HEK293T (cell line): ENCODE measurements around the gene HYAL3.
A peak's percentile ranks its signal among the peaks of the same experiment; 100 is the strongest.

Source experiments
- CTCF ChIA-PET: fragments of 350-600 bp; formaldehyde crosslinking; extraction: SDS; loops from one replicate; lab custom pipeline; 2021; ENCODE audit warnings: antibody characterized with exemption, inconsistent platforms; lab: Yijun Ruan, JAX
- POLR2A ChIA-PET: fragments of 350-600 bp; formaldehyde crosslinking; extraction: SDS; loops from one replicate; lab custom pipeline; 2020; ENCODE audit warnings: antibody characterized with exemption, inconsistent platforms; lab: Yijun Ruan, JAX
- DNase-seq: peaks from one replicate; pipeline ENCODE4 v3.0.0; 2012; ENCODE audit warnings: mixed read lengths; ENCODE audit errors: extremely low spot score
- ARNT ChIP-seq: fragments of 450-650 bp; IDR thresholded peaks from 2 replicates; pipeline ENCODE4 v1.6.1; 2017; ENCODE audit warnings: mild to moderate bottlenecking
- BHLHE40 ChIP-seq: fragments of 450-650 bp; IDR thresholded peaks from 2 replicates; pipeline ENCODE4 v1.6.1; 2016; ENCODE audit warnings: mild to moderate bottlenecking, moderate library complexity, borderline replicate concordance
- CTBP1 ChIP-seq: fragments of 450-650 bp; IDR thresholded peaks from 2 replicates; pipeline ENCODE4 v1.6.1; 2016; ENCODE audit warnings: borderline replicate concordance
- ELF4 ChIP-seq: fragments of 450-650 bp; IDR thresholded peaks from 2 replicates; pipeline ENCODE4 v1.6.1; 2017; ENCODE audit warnings: antibody characterized with exemption
- FOXA1 ChIP-seq: fragments of 450-650 bp; IDR thresholded peaks from 2 replicates; pipeline ENCODE4 v1.6.1; 2016; ENCODE audit warnings: mild to moderate bottlenecking
- FOXK2 ChIP-seq: fragments of 450-650 bp; IDR thresholded peaks from 2 replicates; pipeline ENCODE4 v1.6.1; 2016; ENCODE audit warnings: mild to moderate bottlenecking
- FOXM1 ChIP-seq: fragments of 450-650 bp; IDR thresholded peaks from 2 replicates; pipeline ENCODE4 v1.6.1; 2017; ENCODE audit warnings: mild to moderate bottlenecking, borderline replicate concordance
- HDGF ChIP-seq: fragments of 450-650 bp; IDR thresholded peaks from 2 replicates; pipeline ENCODE4 v1.6.1; 2017; ENCODE audit warnings: antibody characterized with exemption, borderline replicate concordance
- L3MBTL2 ChIP-seq: fragments of 450-650 bp; conservative IDR thresholded peaks from 2 replicates; pipeline ENCODE4 v1.6.1; 2016; ENCODE audit warnings: mild to moderate bottlenecking
- LEF1 ChIP-seq: fragments of 450-650 bp; IDR thresholded peaks from 2 replicates; pipeline ENCODE4 v1.6.1; 2017; ENCODE audit warnings: mild to moderate bottlenecking, borderline replicate concordance
- NFRKB ChIP-seq: fragments of 450-650 bp; IDR thresholded peaks from 2 replicates; pipeline ENCODE4 v1.6.1; 2016; ENCODE audit warnings: mild to moderate bottlenecking, moderate library complexity
- SP1 ChIP-seq: fragments of 450-650 bp; IDR thresholded peaks from 2 replicates; pipeline ENCODE4 v1.6.1; 2017
- SUZ12 ChIP-seq: fragments of 450-650 bp; IDR thresholded peaks from 2 replicates; pipeline ENCODE4 v1.6.1; 2016; ENCODE audit warnings: mild to moderate bottlenecking
- TARDBP ChIP-seq: fragments of 450-650 bp; IDR thresholded peaks from 2 replicates; pipeline ENCODE4 v1.6.1; 2016
- ZNF384 ChIP-seq: fragments of 450-650 bp; IDR thresholded peaks from 2 replicates; pipeline ENCODE4 v1.6.1; 2016
- TF ChIP-seq, protein P1 (sequence below): fragments of 450-650 bp; IDR thresholded peaks from 2 replicates; pipeline ENCODE4 v1.6.1; 2016

Gene HYAL3

DNA sequence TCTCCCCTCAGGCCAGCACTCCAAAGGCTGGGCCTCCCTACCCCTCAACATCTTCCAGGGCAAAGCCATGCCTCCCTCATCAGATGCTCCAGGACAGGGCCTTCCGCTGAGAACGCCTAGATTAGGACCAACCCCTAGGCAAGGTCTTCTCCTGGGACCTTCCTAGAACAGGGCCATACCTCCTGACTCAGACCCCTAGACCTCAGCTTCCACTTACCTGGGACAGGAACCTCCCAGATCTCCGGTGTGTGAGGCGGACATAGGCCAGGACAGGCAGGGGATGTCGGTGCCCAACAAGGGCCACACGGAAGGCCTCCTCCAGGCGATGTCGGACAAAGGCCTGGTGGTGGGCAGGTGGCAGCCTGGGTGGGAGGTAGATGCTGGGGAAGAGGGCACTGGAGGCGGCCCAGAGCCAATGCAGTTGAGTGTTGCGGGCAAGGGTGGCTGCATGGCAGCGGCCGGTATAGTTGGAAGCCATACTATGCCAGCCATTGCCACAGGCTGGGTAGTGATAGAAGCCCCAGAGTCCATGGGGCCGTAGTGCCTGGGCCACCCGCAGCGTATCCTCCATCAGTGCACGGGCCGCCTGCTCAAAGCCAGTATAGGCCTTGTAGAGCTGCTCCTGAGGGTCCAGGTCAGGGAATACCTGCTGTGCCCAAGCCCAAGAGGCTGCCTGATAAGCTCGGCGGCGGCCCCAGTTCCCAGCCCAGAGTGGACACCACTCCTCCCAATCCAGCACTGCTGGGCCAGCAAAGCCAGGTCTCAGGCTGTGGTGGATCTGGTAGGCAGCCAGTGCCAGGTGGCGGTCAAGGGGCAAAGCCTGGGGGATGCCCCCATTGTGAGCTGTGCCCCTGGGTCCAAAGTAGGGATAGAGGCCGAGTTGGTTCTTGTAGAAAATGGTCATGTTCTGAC, 4.5 kb downstream of the HYAL3 start:
- POLR2A ChIA-PET = interaction anchor here (1.0 to 2.5 kb wide), 3 partner anchors 10 to 508 kb away, joined by 3 to 12 read pairs (median 4); partner anchors contain the start of gene IP6K1
- CTCF ChIA-PET = no interaction called here
- no peak for DNase-seq
- no peak for TF ChIP-seq ARNT
- TF ChIP-seq, protein P1, sequence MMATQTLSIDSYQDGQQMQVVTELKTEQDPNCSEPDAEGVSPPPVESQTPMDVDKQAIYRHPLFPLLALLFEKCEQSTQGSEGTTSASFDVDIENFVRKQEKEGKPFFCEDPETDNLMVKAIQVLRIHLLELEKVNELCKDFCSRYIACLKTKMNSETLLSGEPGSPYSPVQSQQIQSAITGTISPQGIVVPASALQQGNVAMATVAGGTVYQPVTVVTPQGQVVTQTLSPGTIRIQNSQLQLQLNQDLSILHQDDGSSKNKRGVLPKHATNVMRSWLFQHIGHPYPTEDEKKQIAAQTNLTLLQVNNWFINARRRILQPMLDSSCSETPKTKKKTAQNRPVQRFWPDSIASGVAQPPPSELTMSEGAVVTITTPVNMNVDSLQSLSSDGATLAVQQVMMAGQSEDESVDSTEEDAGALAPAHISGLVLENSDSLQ = no peak

DNA sequence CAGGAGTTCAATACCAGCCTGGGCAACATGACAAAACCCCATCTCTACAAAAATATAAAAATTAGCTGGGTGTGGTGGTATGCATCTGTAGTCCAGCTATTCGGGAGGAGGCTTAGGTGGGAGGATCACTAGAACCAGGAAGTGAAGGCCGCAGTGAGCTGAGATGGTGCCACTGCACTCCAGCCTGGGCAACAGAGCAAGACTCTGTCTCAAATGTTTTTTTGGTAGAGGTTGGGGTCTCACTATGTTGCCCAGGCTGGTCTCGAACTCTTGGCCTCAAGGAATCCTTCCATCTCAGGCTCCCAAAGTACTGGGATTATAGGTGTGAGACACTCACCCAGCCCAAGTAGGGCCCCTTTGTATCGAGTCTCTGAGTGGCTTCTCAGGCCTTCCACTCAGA, 5.1 kb downstream of the HYAL3 start:
- no peak for DNase-seq
- CTCF ChIA-PET = no interaction called here
- no peak for TF ChIP-seq SP1
- TF ChIP-seq FOXM1 = no peak
- no peak for TF ChIP-seq BHLHE40
- TF ChIP-seq NFRKB = no peak
- TF ChIP-seq ZNF384 = no peak
- TF ChIP-seq LEF1 = no peak
- TF ChIP-seq ELF4 = no peak
- POLR2A ChIA-PET = interaction anchor here (2.5 kb wide), 1 partner anchor 43 kb away, joined by 12 read pairs; no protein-coding TSS in a partner anchor

DNA sequence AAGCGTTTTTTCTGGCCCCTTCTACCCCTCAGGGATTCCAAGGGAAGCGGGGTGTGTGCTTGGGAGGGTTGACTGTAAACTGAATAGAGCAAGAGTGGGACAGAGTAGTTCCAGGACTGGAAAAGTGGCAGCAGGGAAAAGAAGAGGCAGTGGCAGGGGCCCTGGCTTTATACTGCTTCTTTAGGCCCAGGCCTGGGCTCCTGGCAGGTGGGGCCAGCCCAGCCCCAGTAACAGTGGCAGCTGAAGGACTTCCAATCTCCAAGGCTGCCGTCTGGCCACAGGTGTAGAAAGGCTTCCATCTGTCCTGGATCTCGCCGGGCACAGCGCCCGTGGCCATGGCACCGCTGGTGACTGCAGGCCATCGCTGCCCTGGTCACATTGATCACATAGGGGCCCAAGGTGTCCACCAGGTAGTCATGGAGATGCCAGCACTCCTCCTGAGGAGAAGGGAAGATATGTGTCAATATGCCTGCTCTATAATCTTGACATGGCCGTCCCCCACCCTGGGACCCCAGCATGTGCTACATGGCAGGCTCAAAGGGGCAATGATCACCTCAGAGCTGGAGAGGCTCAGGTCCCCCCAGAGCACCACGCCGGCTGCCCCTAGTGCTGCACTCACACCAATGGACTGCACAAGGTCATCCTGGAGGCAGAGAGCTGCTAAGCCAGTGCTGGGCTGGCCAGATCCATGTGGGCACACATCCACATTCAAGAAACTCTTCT, 6.0 kb downstream of the HYAL3 start:
- no peak for DNase-seq
- ChIA-PET POLR2A (interaction anchor here (0.6 to 2.5 kb wide), 11 partner anchors 11 to 276 kb away, joined by 3 to 28 read pairs (median 4); partner anchors contain the start of genes HEMK1 and TUSC2), CTCF (no interaction called here)
- no peak for TF ChIP-seq SP1
- no peak for TF ChIP-seq CTBP1
- no peak for TF ChIP-seq L3MBTL2
- TF ChIP-seq FOXK2 = no peak
- TF ChIP-seq LEF1 = no peak
- TF ChIP-seq, protein P1 = no peak
- no peak for TF ChIP-seq BHLHE40
- no peak for TF ChIP-seq ELF4
- no peak for TF ChIP-seq NFRKB
- no peak for TF ChIP-seq ZNF384
- TF ChIP-seq ARNT = no peak
- TF ChIP-seq FOXM1 = no peak
- no peak for TF ChIP-seq HDGF
- TF ChIP-seq SUZ12 = no peak
- TF ChIP-seq TARDBP = no peak
- TF ChIP-seq FOXA1 = no peak

DNA sequence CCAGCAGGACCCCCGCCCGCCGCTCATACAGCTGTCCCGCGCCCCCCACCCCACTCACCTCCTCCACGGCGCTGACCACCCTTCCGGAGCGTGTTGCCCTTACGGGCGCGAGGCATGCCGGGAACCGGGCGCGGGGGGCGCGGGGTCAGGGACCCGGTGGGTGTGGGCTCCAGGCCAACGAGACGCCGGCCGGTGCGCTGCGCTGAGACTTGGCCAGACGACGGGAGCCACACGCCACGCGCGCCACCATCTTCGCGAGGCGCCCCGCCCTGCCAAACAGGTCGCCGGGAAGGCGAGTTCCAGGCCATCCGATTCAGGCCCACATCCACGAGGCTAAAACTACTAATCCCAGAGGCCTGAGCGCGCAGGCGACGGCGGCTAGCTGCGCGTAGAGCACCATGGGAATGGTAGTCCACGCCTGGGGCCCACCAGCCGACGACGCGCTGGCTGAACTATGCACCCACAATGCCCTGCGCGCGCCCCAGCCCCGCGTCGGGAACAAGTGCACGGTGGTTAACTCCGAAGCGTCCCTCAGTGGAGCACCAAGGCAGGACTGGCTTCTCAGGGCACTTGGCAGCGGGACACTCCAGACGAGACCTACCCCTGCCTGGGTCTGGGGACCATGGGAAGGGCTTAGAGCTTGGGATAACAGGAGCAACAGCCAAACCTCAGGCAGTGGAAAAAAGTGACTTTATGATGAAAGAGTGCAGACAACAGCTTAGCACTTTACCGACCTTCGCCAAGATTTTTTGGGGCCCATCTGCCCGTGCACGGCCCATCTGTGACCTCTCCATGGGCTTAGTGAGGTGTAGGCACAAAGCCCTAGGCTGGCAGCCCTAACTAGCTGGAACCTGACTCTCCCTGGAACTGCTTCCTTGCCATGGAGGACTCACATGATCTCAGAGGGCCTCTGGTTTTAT, 6.8 kb downstream of the HYAL3 start, which contains the start of gene IFRD2:
TSS of gene IFRD2 (minus strand) at position 271 of the 920 bp plus-strand sequence. CDS start at position 116, 155 bp downstream.
- peak; percentile 93 for DNase-seq
- ChIA-PET POLR2A (interaction anchor here (0.6 to 2.5 kb wide), 17 partner anchors 8 to 363 kb away, joined by 3 to 28 read pairs (median 4); partner anchors contain the start of genes HEMK1, MON1A and TUSC2), CTCF (no interaction called here)
- TF ChIP-seq FOXK2 = no peak
- TF ChIP-seq, protein P1 = no peak
- 0 out of 2 replicates have a peak, but pooled peaks have one; percentile 2 for TF ChIP-seq HDGF
- peak; percentile 76 for TF ChIP-seq L3MBTL2
- no peak for TF ChIP-seq NFRKB
- no peak for TF ChIP-seq ARNT
- no peak for TF ChIP-seq ZNF384
- TF ChIP-seq LEF1 = no peak
- peak; percentile 98 for TF ChIP-seq ELF4
- TF ChIP-seq BHLHE40 = no peak
- no peak; the same call in 1 of the 2 replicates for TF ChIP-seq SUZ12
- TF ChIP-seq FOXM1 = no peak
- TF ChIP-seq TARDBP = no peak
- no peak for TF ChIP-seq FOXA1
- no peak for TF ChIP-seq SP1
- TF ChIP-seq CTBP1 = no peak

DNA sequence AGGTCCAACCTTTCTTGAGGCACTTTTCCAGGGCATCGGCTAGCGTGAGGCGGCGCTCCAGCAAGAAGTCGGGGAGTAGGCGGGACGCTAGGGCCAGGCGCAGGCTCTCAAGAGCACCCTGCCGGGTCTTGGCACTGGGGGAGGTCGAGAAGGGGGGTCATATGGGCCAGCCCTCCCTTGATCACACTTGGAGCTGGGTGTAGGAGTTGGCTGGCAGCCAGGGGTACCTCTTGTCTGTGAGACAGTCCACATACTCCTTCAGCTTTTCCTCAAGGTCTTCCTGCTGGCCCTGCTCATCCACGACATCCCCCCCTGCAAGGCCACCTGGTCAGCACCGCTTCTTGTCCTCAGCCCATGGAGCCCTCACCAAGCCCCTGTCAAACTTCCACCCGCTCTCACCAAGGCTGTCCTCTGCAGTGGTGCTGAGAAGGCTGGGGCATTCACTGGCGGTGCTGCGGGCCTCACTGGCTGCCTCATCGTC, 9.0 kb downstream of the HYAL3 start:
- POLR2A ChIA-PET = interaction anchor here (1.4 to 1.6 kb wide), 2 partner anchors 11 to 26 kb away, joined by 3 to 4 read pairs; partner anchors contain the start of gene LSMEM2
- CTCF ChIA-PET = no interaction called here
- DNase-seq = no peak
- no peak for TF ChIP-seq FOXK2
- TF ChIP-seq, protein P1 = no peak
- no peak for TF ChIP-seq BHLHE40
- TF ChIP-seq HDGF = no peak
- no peak for TF ChIP-seq SUZ12
- no peak for TF ChIP-seq ELF4
- TF ChIP-seq NFRKB = no peak
- TF ChIP-seq FOXM1 = no peak
- no peak for TF ChIP-seq CTBP1
- no peak for TF ChIP-seq SP1
- no peak for TF ChIP-seq FOXA1
- TF ChIP-seq ZNF384 = no peak
- TF ChIP-seq ARNT = no peak
- TF ChIP-seq TARDBP = no peak
- no peak for TF ChIP-seq LEF1
- TF ChIP-seq L3MBTL2 = no peak
